ENCODE measurements around the gene MEIG1.
"Not testable (repeated sequence)": the region's sequence is repeated elsewhere in the genome, so short reads cannot be mapped to it uniquely, and the experiment has no call there.

The MEIG1 gene

DNA sequence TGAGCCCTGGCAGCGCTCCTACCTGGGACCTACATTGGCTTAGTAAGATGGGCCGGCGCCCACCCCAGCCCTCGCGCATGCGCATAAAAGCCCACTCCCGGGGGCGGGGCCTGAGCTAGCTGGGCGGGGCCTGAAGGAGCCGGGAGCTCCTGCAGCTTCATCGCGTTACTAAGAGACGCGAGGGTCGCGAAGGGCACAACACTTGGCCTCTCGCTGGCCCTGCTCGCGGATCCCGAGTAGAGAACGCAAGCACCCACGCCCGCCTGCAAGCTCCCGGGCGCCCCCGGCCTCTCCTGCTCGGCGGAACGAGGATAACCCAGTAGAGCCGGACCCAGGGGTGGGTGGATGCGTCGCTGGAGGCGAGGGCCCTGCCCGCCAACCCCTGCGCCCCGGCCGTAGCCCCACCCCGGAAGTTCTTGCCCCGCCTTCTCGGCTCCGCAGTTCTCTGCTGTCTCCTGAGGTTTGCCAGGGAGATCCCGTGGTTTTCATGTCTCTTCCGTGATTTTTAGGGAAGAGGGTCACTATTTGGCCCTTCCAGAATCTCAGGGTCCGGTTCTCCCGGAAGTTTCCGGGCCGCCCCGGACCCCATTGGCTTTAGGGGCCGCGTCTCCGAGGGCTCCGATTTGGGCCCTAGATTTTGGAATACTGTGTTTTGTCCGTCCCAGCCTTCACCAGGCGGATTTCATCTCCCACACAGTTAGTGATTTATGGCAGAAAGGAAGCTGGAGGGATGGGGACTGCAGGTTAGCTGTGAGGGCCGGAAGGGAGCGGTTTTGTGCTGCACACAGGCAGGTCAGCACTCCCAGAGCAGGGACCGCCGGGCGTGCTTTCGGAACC, at the start of gene MEIG1:
Gene MEIG1, plus strand, starts transcription at position 168 of the 837 bp plus-strand sequence. CDS start 7,081 bp downstream, outside the sequence.
- in situ Hi-C loops (cut with MboI; ENCODE audit: low sequenced_read_pairs) = no loop called here

DNA sequence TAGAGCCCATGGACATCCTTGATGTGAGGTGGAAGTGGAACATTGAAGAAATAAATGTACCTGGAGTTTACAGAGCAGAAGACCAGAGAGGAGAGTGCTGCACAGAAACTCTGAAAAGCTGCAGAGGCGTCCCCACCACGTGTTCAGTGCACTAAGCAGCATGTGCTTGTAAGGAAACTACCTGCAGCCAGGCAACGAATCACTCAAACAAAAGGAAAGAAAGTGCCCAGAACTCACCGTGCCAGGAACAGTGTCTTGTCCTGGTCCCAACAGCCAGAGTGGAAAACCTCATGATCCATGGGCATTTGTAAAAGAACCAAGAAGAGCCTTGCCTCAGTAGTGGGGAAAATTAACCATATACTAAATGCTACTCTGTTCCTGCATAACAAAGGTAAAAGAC, 48.2 kb upstream of the MEIG1 start:
- in situ Hi-C loops (cut with MboI; ENCODE audit: low sequenced_read_pairs) = no loop called here

GRCh38 chr10:14911801-14912200, 47.4 kb upstream of the MEIG1 start:
- in situ Hi-C loops (cut with MboI; ENCODE audit: low sequenced_read_pairs) = no loop called here

GRCh38 chr10:14916600-14916999, 42.6 kb upstream of the MEIG1 start:
- in situ Hi-C loops (cut with MboI; ENCODE audit: low sequenced_read_pairs) = no loop called here

- in situ Hi-C loops (cut with MboI; ENCODE audit: low sequenced_read_pairs) = no loop called here
Measured at GRCh38 chr10:14917827-14918226, 41.4 kb upstream of the MEIG1 start.

DNA sequence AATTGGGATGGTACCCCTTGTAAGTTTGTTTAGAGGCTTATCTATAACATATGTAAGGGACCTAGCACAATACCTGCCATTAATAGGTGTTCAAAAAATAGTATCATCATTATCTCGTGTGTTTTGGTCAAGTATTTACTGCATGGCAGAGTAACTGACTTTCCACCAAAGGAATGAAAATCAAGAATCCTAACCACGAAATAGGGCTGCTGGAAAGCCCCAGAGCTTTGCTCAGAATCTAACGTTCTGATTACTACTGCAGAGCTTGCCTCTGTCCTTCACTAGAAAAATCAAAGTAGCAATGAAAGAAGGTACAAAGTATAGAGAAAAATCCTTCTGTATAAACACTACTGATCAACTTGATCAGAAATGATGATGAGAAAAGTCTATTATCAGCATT, 40.2 kb upstream of the MEIG1 start:
- in situ Hi-C loops (cut with MboI; ENCODE audit: low sequenced_read_pairs) = no loop called here

DNA sequence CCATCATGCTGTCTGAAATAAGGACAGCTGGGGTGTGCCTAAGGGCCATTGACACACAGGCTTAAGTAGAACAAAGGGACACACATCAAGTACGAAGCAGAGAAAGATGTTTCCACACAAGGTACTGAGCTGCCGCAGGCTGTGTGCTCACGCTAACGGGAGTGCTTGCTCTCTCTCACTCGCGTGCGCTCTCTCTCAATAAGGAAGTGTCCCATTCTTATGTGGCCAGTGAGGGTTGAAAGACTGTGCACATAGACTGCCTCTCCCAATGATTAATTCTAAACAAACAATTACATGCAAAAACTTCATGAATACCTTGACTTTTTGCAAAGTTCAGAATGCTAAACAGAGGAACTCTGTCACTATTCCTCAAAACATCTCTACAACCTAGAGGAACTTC, 35.2 kb upstream of the MEIG1 start:
- in situ Hi-C loops (cut with MboI; ENCODE audit: low sequenced_read_pairs) = no loop called here

DNA sequence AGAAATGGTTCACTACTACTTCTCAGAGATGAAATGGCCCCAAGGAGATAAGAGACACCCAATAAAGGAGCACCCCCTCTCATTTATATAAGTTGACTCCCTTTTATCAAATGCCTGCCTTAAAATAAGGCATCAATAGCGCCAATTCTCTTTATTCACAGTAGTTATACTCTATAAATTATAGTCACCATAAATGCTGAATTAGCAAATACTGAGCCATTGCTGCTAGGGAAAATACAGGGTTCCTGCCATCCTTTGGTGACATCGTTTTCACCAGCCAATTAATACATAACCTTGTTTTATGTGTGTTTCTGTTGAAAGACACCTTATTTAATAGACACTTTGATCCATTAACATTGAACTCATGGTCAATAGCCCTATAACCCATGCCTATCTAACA, 33.9 kb upstream of the MEIG1 start:
- in situ Hi-C loops (cut with MboI; ENCODE audit: low sequenced_read_pairs) = no loop called here

- in situ Hi-C loops (cut with MboI; ENCODE audit: low sequenced_read_pairs) = no loop called here
Measured at GRCh38 chr10:14926061-14926470, 33.1 kb upstream of the MEIG1 start.

GRCh38 chr10:14926722-14927416, 32.3 kb upstream of the MEIG1 start:
- in situ Hi-C loops (cut with MboI; ENCODE audit: low sequenced_read_pairs) = no loop called here

GRCh38 chr10:14930610-14931009, 28.6 kb upstream of the MEIG1 start:
- in situ Hi-C loops (cut with MboI; ENCODE audit: low sequenced_read_pairs) = no loop called here

GRCh38 chr10:14936584-14936983, 22.6 kb upstream of the MEIG1 start:
- in situ Hi-C loops (cut with MboI; ENCODE audit: low sequenced_read_pairs) = no loop called here

GRCh38 chr10:14938971-14939370, 20.2 kb upstream of the MEIG1 start:
- in situ Hi-C loops (cut with MboI; ENCODE audit: low sequenced_read_pairs) = not testable (repeated sequence)

DNA sequence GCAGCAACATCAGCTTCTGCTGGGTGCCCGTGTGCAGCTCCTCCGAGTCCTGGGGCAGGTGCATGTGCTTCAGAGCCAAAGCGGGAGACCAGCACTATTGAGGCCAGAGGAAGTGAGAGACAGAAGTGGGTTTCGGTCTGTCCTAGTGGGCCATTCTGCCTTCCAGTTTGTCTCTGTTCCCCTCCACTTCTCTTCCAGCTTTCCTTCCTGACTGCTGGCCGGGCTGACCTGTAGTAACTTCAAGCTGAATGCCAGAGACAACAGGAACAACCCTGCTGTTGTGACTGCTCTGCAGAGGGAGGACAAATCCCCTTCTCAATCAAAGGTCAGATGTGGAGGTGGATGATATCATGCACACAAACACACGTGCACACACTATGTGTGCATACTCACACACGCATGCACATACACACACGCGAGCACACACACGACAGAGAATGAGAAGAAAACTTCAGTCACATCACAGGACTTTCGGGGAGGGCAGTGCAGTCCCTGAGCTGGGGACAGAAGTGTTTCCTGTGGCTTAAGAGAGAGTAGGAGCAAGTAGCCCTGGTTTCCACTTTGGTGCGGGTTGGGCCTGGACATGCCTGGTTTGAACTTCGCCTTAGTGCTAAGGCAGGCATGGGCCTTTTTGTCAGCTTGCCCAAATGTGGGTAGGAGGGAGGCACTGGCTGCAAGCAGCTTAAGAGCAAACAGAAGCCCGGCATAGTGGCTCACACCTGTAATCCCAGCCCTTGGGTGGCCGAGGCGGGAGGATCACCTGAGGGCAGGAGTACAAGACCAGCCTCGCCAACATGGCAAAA, 16.8 kb upstream of the MEIG1 start:
- in situ Hi-C loops (cut with MboI; ENCODE audit: low sequenced_read_pairs) = not testable (repeated sequence)

- in situ Hi-C loops (cut with MboI; ENCODE audit: low sequenced_read_pairs) = not testable (repeated sequence)
Measured at GRCh38 chr10:14942950-14943338, 16.2 kb upstream of the MEIG1 start.

GRCh38 chr10:14945108-14945507, 14.1 kb upstream of the MEIG1 start:
- in situ Hi-C loops (cut with MboI; ENCODE audit: low sequenced_read_pairs) = no loop called here

GRCh38 chr10:14947268-14947667, 11.9 kb upstream of the MEIG1 start:
- in situ Hi-C loops (cut with MboI; ENCODE audit: low sequenced_read_pairs) = no loop called here

DNA sequence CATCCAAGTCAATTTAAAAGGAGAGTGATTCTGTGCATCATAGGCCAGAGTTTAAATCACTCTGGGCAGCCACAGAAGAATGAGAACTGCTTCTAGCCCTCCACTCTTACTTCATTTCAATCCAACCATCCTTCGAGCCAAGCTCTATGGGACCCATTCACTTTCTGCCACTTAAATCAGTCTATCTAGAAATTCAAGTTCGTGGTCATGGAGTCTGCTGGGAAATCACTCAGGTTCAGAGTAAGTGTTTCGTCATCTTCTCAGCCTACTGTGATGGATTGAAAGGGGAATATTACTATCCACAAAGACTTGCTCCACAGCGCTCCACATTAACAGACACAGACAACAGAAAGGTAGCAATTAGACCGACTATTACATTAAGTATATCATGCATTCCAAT, 9.9 kb upstream of the MEIG1 start:
- in situ Hi-C loops (cut with MboI; ENCODE audit: low sequenced_read_pairs) = no loop called here

DNA sequence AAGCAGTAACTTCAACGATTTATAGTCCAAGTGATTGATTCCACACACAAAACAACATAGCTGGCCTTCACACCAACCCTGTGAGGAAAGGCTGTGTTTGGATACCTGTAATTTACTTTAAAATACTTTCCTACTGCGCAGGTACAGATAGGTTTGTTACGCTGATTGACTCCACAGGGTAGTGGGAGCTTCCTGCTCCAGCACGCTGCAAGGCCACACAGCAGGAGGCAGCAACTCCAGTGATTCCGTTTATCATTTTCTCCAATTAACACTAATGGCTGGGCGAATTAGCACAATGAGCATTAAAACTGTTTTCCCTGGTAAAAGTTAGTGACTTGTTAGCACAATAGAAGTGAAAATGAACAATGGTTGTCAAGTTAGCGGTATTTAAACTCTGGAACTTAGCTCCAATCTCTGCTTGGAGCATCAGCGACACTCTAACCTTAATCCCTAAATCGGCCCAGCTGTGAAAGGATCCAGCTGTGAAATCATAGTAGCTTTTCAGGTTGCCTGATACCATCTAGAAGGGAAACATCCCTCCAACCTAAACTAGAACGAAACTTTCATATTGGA, 6.3 kb upstream of the MEIG1 start:
- in situ Hi-C loops (cut with MboI; ENCODE audit: low sequenced_read_pairs) = no loop called here

- in situ Hi-C loops (cut with MboI; ENCODE audit: low sequenced_read_pairs) = no loop called here
Measured at GRCh38 chr10:14953424-14954000, 5.7 kb upstream of the MEIG1 start.
